Measurements from ENCODE around the gene ASB14.
"Not testable (repeated sequence)": the region's sequence is repeated elsewhere in the genome, so short reads cannot be mapped to it uniquely, and the experiment has no call there.

ASB14 gene

GRCh38 chr3:57331078-57331610 lies 38.7 kb upstream of the ASB14 start:
- Histone ChIP-seq H3K14ac (ENCODE audit: low read length) (no peak overlapping the region), H3K79me1 (ENCODE audit: low read length) (no peaks in the 10 kb centered on the region)
- no CpG with 5 or more reads among the region's 3 CpGs for WGBS (ENCODE audit: extremely low coverage, insufficient coverage, insufficient read length)

GRCh38 chr3:57326498-57326897 lies 34.0 kb upstream of the ASB14 start:
- not testable (repeated sequence) for H3K9me3 ChIP-seq (ENCODE audit: insufficient read depth, low read depth, low read length); H4K91ac ChIP-seq (ENCODE audit: low read depth, low read length); H2BK120ac ChIP-seq (ENCODE audit: insufficient read depth, low read length, poor library complexity); H2BK5ac ChIP-seq (ENCODE audit: low read depth, low read length, poor library complexity); H4K8ac ChIP-seq (ENCODE audit: low read depth, low read length); H4K12ac ChIP-seq (ENCODE audit: low read depth, low read length); H3K4ac ChIP-seq (ENCODE audit: low read depth, low read length); H3K27ac ChIP-seq (ENCODE audit: low read depth, low read length); H3K18ac ChIP-seq (ENCODE audit: low read length); DNase-seq; H3K9ac ChIP-seq (ENCODE audit: low read length); H3K23ac ChIP-seq (ENCODE audit: low read length); H3K4me2 ChIP-seq (ENCODE audit: low read length); H2AFZ ChIP-seq (ENCODE audit: insufficient read depth, low read length, poor library complexity); H3K79me1 ChIP-seq (ENCODE audit: low read length); H2AK5ac ChIP-seq (ENCODE audit: low read length); H3K4me3 ChIP-seq (ENCODE audit: low read depth, low read length); H3K79me2 ChIP-seq (ENCODE audit: control insufficient read depth, insufficient read depth, low read length, poor library complexity); H3K4me1 ChIP-seq (ENCODE audit: control insufficient read depth in 1 of 2, insufficient read depth in 2 of 2, low read length in 2 of 2); H2BK12ac ChIP-seq (ENCODE audit: low read length); H3K36me3 ChIP-seq (ENCODE audit: control insufficient read depth in 1 of 2, insufficient read depth in 2 of 2, low read length in 2 of 2); H3K27me3 ChIP-seq (ENCODE audit: insufficient read depth, low read length); H3K14ac ChIP-seq (ENCODE audit: low read length)
- no CpG with 5 or more reads among the region's 1 CpG for WGBS (ENCODE audit: extremely low coverage, insufficient coverage, insufficient read length)

More at GRCh38 chr3:57331078-57331610, 38.7 kb upstream of the ASB14 start:
- Histone ChIP-seq H3K27me3 (ENCODE audit: insufficient read depth, low read length) (no peaks in the 10 kb centered on the region), H2BK120ac (ENCODE audit: insufficient read depth, low read length, poor library complexity) (no peak overlapping the region), H3K36me3 (ENCODE audit: control insufficient read depth in 1 of 2, insufficient read depth in 2 of 2, low read length in 2 of 2) (no peaks in the 10 kb centered on the region), H3K27ac (ENCODE audit: low read depth, low read length) (no peak overlapping the region), H3K79me2 (ENCODE audit: control insufficient read depth, insufficient read depth, low read length, poor library complexity) (no peaks in the 10 kb centered on the region), H3K18ac (ENCODE audit: low read length) (no peak overlapping the region), H3K23ac (ENCODE audit: low read length) (no peak overlapping the region), H2AFZ (ENCODE audit: insufficient read depth, low read length, poor library complexity) (no peak overlapping the region), H3K4ac (ENCODE audit: low read depth, low read length) (no peak overlapping the region), H4K91ac (ENCODE audit: low read depth, low read length) (no peak overlapping the region), H3K9ac (ENCODE audit: low read length) (no peak overlapping the region), H2AK5ac (ENCODE audit: low read length) (no peak overlapping the region), H4K12ac (ENCODE audit: low read depth, low read length) (no peak overlapping the region), H3K9me3 (ENCODE audit: insufficient read depth, low read depth, low read length) (no peaks in the 10 kb centered on the region), H3K4me1 (ENCODE audit: control insufficient read depth in 1 of 2, insufficient read depth in 2 of 2, low read length in 2 of 2) (no peaks in the 10 kb centered on the region), H3K4me2 (ENCODE audit: low read length) (no peak overlapping the region), H3K4me3 (ENCODE audit: low read depth, low read length) (no peak overlapping the region), H4K8ac (ENCODE audit: low read depth, low read length) (no peak overlapping the region), H2BK12ac (ENCODE audit: low read length) (no peak overlapping the region), H2BK5ac (ENCODE audit: low read depth, low read length, poor library complexity) (no peak overlapping the region)
- no peak for DNase-seq

GRCh38 chr3:57314204-57314603 lies 21.7 kb upstream of the ASB14 start:
- no peak overlapping the region for H3K4ac ChIP-seq (ENCODE audit: low read depth, low read length)
- H3K79me2 ChIP-seq (ENCODE audit: control insufficient read depth, insufficient read depth, low read length, poor library complexity), result no peaks in the 10 kb centered on the region
- H3K23ac ChIP-seq (ENCODE audit: low read length), result no peak overlapping the region
- WGBS (ENCODE audit: extremely low coverage, insufficient coverage, insufficient read length), result no CpG with 5 or more reads among the region's 3 CpGs
- H3K27ac ChIP-seq (ENCODE audit: low read depth, low read length), result no peak overlapping the region
- no peak overlapping the region for H3K18ac ChIP-seq (ENCODE audit: low read length)
- no peak overlapping the region for H3K9ac ChIP-seq (ENCODE audit: low read length)
- no peaks in the 10 kb centered on the region for H3K36me3 ChIP-seq (ENCODE audit: control insufficient read depth in 1 of 2, insufficient read depth in 2 of 2, low read length in 2 of 2)
- H4K12ac ChIP-seq (ENCODE audit: low read depth, low read length), result no peak overlapping the region
- no peak overlapping the region for H2AFZ ChIP-seq (ENCODE audit: insufficient read depth, low read length, poor library complexity)
- H3K9me3 ChIP-seq (ENCODE audit: insufficient read depth, low read depth, low read length), result no peaks in the 10 kb centered on the region
- no peaks in the 10 kb centered on the region for H3K27me3 ChIP-seq (ENCODE audit: insufficient read depth, low read length)
- H3K4me3 ChIP-seq (ENCODE audit: low read depth, low read length), result no peak overlapping the region
- H2AK5ac ChIP-seq (ENCODE audit: low read length), result no peak overlapping the region
- no peak overlapping the region for H4K91ac ChIP-seq (ENCODE audit: low read depth, low read length)
- H2BK12ac ChIP-seq (ENCODE audit: low read length), result no peak overlapping the region
- H3K4me2 ChIP-seq (ENCODE audit: low read length), result no peak overlapping the region
- no peaks in the 10 kb centered on the region for H3K79me1 ChIP-seq (ENCODE audit: low read length)
- H2BK5ac ChIP-seq (ENCODE audit: low read depth, low read length, poor library complexity), result no peak overlapping the region
- H4K8ac ChIP-seq (ENCODE audit: low read depth, low read length), result no peak overlapping the region
- no peak for DNase-seq
- no peak overlapping the region for H3K14ac ChIP-seq (ENCODE audit: low read length)
- no peaks in the 10 kb centered on the region for H3K4me1 ChIP-seq (ENCODE audit: control insufficient read depth in 1 of 2, insufficient read depth in 2 of 2, low read length in 2 of 2)
- H2BK120ac ChIP-seq (ENCODE audit: insufficient read depth, low read length, poor library complexity), result no peak overlapping the region

- Histone ChIP-seq H2BK5ac (ENCODE audit: low read depth, low read length, poor library complexity) (no peak overlapping the region), H3K4me1 (ENCODE audit: control insufficient read depth in 1 of 2, insufficient read depth in 2 of 2, low read length in 2 of 2) (no peaks in the 10 kb centered on the region)
Observed at GRCh38 chr3:57309769-57310360, 17.4 kb upstream of the ASB14 start.

More at GRCh38 chr3:57309769-57310360, 17.4 kb upstream of the ASB14 start:
- Histone ChIP-seq H3K4me2 (ENCODE audit: low read length) (no peak overlapping the region), H3K9me3 (ENCODE audit: insufficient read depth, low read depth, low read length) (no peaks in the 10 kb centered on the region), H4K12ac (ENCODE audit: low read depth, low read length) (no peak overlapping the region), H4K8ac (ENCODE audit: low read depth, low read length) (no peak overlapping the region), H3K23ac (ENCODE audit: low read length) (no peak overlapping the region), H2AFZ (ENCODE audit: insufficient read depth, low read length, poor library complexity) (no peak overlapping the region), H3K36me3 (ENCODE audit: control insufficient read depth in 1 of 2, insufficient read depth in 2 of 2, low read length in 2 of 2) (no peaks in the 10 kb centered on the region), H3K27ac (ENCODE audit: low read depth, low read length) (no peak overlapping the region), H3K14ac (ENCODE audit: low read length) (no peak overlapping the region), H3K4ac (ENCODE audit: low read depth, low read length) (no peak overlapping the region), H3K79me1 (ENCODE audit: low read length) (no peaks in the 10 kb centered on the region), H4K91ac (ENCODE audit: low read depth, low read length) (no peak overlapping the region), H3K9ac (ENCODE audit: low read length) (no peak overlapping the region), H3K27me3 (ENCODE audit: insufficient read depth, low read length) (no peaks in the 10 kb centered on the region), H2BK120ac (ENCODE audit: insufficient read depth, low read length, poor library complexity) (no peak overlapping the region), H3K4me3 (ENCODE audit: low read depth, low read length) (no peak overlapping the region), H2BK12ac (ENCODE audit: low read length) (no peak overlapping the region), H3K79me2 (ENCODE audit: control insufficient read depth, insufficient read depth, low read length, poor library complexity) (no peaks in the 10 kb centered on the region), H3K18ac (ENCODE audit: low read length) (no peak overlapping the region), H2AK5ac (ENCODE audit: low read length) (no peak overlapping the region)
- WGBS (ENCODE audit: extremely low coverage, insufficient coverage, insufficient read length), result no CpG with 5 or more reads among the region's 3 CpGs
- DNase-seq, result no peak
